Endothelial cell of umbilical vein (primary cell): ENCODE data around the gene PDE11A. TPM values are rescaled to one million over a fixed set of nuclear protein-coding genes. Genes with fewer than 3 reads are reported as not detected.

ENCODE experiments used
- BruUV-seq: library from RNA; stranded (reverse); fragments of 400-500 nt; replicated peaks from 2 replicates; lab custom pipeline; 2021; lab: Mats Ljungman, UMichigan
- CTCF ChIA-PET: fragments of 300-600, 350-600 bp; sonication (Branson Sonifier 250); formaldehyde crosslinking; loops from one replicate; lab custom pipeline; 2021; ENCODE audit warnings: antibody characterized with exemption, inconsistent platforms; lab: Charles Lee
- POLR2A ChIA-PET: fragments of 300-600, 350-600 bp; sonication (Branson Sonifier 250); formaldehyde crosslinking; loops from one replicate; lab custom pipeline; 2021; ENCODE audit warnings: antibody characterized with exemption, inconsistent platforms; lab: Charles Lee
- DNase-seq: peaks from one replicate; pipeline ENCODE4 v3.0.0-alpha.2; 2011; ENCODE audit warnings: low read depth, low spot score
- FAIRE-seq: peaks from 2 replicates; lab custom pipeline; 2011; peaks lifted over from hg19 to GRCh38; lab: Jason Lieb, UNC
- H2AFZ ChIP-seq: 2 replicates; pipeline ENCODE4 v1.6.0; 2012; ENCODE audit warnings: low read depth, low read length, control low read depth, inconsistent platforms
- H3K27ac ChIP-seq: 2 replicates; pipeline ENCODE4 v1.5.1; 2011; ENCODE audit warnings: low read depth, mild to moderate bottlenecking, control low read depth, low read length, moderate library complexity; ENCODE audit not compliant: insufficient read depth
- H3K27me3 ChIP-seq, 2 experiments: 2 replicates each; pipeline versions ENCODE4 v1.6.0 to v1.6.1; 2011; ENCODE audit warnings: low read length in 2 of 2, mixed read lengths in 1 of 2; ENCODE audit not compliant: control insufficient read depth in 2 of 2, insufficient read depth in 2 of 2
- H3K36me3 ChIP-seq, 2 experiments: 2 replicates in 1 of 2; 3 replicates in 1 of 2; pipeline ENCODE4 v1.5.1; 2011; ENCODE audit warnings: low read length in 2 of 2, mild to moderate bottlenecking in 1 of 2, moderate library complexity in 1 of 2; ENCODE audit not compliant: control insufficient read depth in 2 of 2, insufficient read depth in 2 of 2; ENCODE audit errors: extremely low read depth in 1 of 2
- H3K4me1 ChIP-seq: 3 replicates; pipeline ENCODE4 v1.5.1; 2011; ENCODE audit warnings: mild to moderate bottlenecking, low read length; ENCODE audit not compliant: control insufficient read depth, insufficient read depth; ENCODE audit errors: extremely low read depth
- H3K4me2 ChIP-seq: 2 replicates; pipeline ENCODE4 v1.6.1; 2011; ENCODE audit warnings: low read length, control low read depth, mixed read lengths; ENCODE audit not compliant: insufficient read depth
- H3K4me3 ChIP-seq, 3 experiments: fragments of 200-600 bp in 1 of 3; sonication (generic), shearing (Covaris generic) in 1 of 3; replicated peaks in 1 of 3; 2 replicates each; pipeline ENCODE4 v1.5.1; 2011 to 2016; ENCODE audit warnings: control low read depth in 3 of 3, low read length in 3 of 3, mild to moderate bottlenecking in 2 of 3, inconsistent platforms in 1 of 3, low read depth in 1 of 3, moderate library complexity in 1 of 3; ENCODE audit not compliant: insufficient read depth in 1 of 3
- H3K79me2 ChIP-seq: 2 replicates; pipeline ENCODE4 v1.6.0; 2012; ENCODE audit warnings: low read length, inconsistent platforms; ENCODE audit not compliant: control insufficient read depth, insufficient read depth
- H3K9ac ChIP-seq: replicated peaks from 2 replicates; pipeline ENCODE3; 2011; ENCODE audit warnings: low read length, control low read depth; ENCODE audit not compliant: insufficient read depth; ENCODE audit errors: extremely low read depth
- H3K9me1 ChIP-seq: replicated peaks from 3 replicates; pipeline ENCODE4 v1.6.0; 2011; ENCODE audit warnings: mild to moderate bottlenecking, low read length; ENCODE audit not compliant: control insufficient read depth, insufficient read depth; ENCODE audit errors: extremely low read depth
- H3K9me3 ChIP-seq: replicated peaks from 2 replicates; pipeline ENCODE4 v1.5.1; 2012; ENCODE audit warnings: low read length, inconsistent platforms; ENCODE audit not compliant: control insufficient read depth, insufficient read depth
- H4K20me1 ChIP-seq: replicated peaks from 2 replicates; pipeline ENCODE3; 2011; ENCODE audit warnings: mild to moderate bottlenecking, low read length; ENCODE audit not compliant: control insufficient read depth, insufficient read depth; ENCODE audit errors: extremely low read depth
- EZH2 ChIP-seq: IDR thresholded peaks from 2 replicates; pipeline ENCODE4 v1.6.1; 2012; ENCODE audit warnings: borderline replicate concordance, low read depth, mild to moderate bottlenecking, moderate library complexity, low read length, inconsistent platforms; ENCODE audit not compliant: severe bottlenecking
- FOS ChIP-seq: IDR thresholded peaks from 2 replicates; pipeline ENCODE4 v1.6.1; 2011; ENCODE audit warnings: mild to moderate bottlenecking, low read length, moderate library complexity, borderline replicate concordance; ENCODE audit not compliant: insufficient read depth
- GATA2 ChIP-seq: IDR thresholded peaks from 2 replicates; pipeline ENCODE4 v1.7.0; 2011; ENCODE audit warnings: low read depth, mild to moderate bottlenecking, moderate library complexity, mixed read lengths, low read length; ENCODE audit not compliant: insufficient read length, insufficient read depth
- JUN ChIP-seq: IDR thresholded peaks from 2 replicates; pipeline ENCODE4 v1.6.1; 2011; ENCODE audit warnings: borderline replicate concordance, low read depth; ENCODE audit not compliant: insufficient read length, insufficient read depth
- MYC ChIP-seq: IDR thresholded peaks from one replicate; pipeline ENCODE4 v1.6.1; 2011; ENCODE audit warnings: mild to moderate bottlenecking, low read depth, low read length
- POLR2A ChIP-seq: IDR thresholded peaks from 2 replicates; pipeline ENCODE4 v1.6.1; 2012; ENCODE audit warnings: low read depth, mild to moderate bottlenecking, control low read depth, low read length
- POLR2AphosphoS5 ChIP-seq: IDR thresholded peaks from 2 replicates; pipeline ENCODE4 v1.6.1; 2012; ENCODE audit warnings: low read depth, mild to moderate bottlenecking, control low read depth, low read length, moderate library complexity; ENCODE audit not compliant: insufficient read depth
- dilution Hi-C: fragments of 300-500 bp; cut with MboI; formaldehyde crosslinking; loops from one replicate; pipeline ENCODE4 v1.15.0; 2019; ENCODE audit warnings: low sequenced_read_pairs; ENCODE audit not compliant: extremely low pct_ligation_motif_present
- intact Hi-C: fragments of 100-400 bp; cut with micrococcal nuclease; formaldehyde crosslinking; loops from one replicate; pipeline ENCODE4 v1.10.0; 2022
- polyA plus RNA-seq, 4 experiments: library from polyadenylated mRNA; depleted of rRNA in 3 of 4; stranded (reverse) in 3 of 4; unstranded in 1 of 4; fragments of >200 nt; gene quantifications; 2 replicates each; pipeline versions ENCODE4 v1.2.1 to v1.2.3, GENCODE V29; 2011 to 2012; ENCODE audit warnings: missing spikeins in 1 of 4
- total RNA-seq: library from RNA; stranded (reverse); gene quantifications from 2 replicates; pipeline ENCODE4 v1.2.3, GENCODE V29; 2021
- TF ChIP-seq, protein P1 (sequence below): IDR thresholded peaks from 2 replicates; pipeline ENCODE4 v1.6.1; 2011; ENCODE audit not compliant: insufficient read depth, insufficient read length
- TF ChIP-seq, protein P2 (sequence below), 2 donors: IDR thresholded peaks; 1 replicate in 1 of 2; 2 replicates in 1 of 2; pipeline ENCODE4 v1.5.1; 2011; ENCODE audit warnings: low read length in 2 of 2, mild to moderate bottlenecking in 2 of 2, moderate library complexity in 2 of 2, control low read depth in 1 of 2, inconsistent platforms in 1 of 2, low read depth in 1 of 2; ENCODE audit not compliant: insufficient read depth in 1 of 2; ENCODE audit errors: extremely low read depth in 1 of 2

Gene PDE11A
- total and polyA plus RNA-seq, 2 donors (not counting 3 experiments of a cell fraction or from before 2014, with no cell fraction given): 0.07 to 0.51 TPM

DNA sequence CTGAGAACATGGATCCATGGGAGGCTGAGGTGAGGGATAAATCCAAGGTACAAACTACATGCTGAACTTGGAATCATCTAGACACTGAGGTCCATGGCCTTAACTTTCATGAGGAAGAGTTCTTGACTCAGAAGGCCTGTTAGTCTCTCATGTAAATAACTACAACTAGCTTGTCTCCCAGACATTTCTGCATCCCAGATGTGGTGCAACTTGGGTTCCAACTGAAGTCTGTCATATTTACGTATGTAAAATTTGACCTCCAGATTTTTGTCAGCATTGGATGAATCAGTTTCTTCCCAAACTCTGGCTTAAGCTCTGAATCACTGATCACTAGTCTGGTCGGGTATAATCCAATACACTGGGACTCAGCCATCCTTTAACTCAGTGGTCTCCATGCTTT lies 306.9 kb downstream of the PDE11A start:
- H3K79me2 ChIP-seq: no peaks in the 10 kb centered on the region
- peaks cover 0 to 4% of the 10 kb centered on the region in 2 experiments for H3K27me3 ChIP-seq
- dilution Hi-C loops (no loop called here), intact Hi-C loops (no loop called here)
- no peak for DNase-seq
- H3K9me1 ChIP-seq: no peaks in the 10 kb centered on the region
- H2AFZ ChIP-seq: no peak overlapping the region
- ChIA-PET CTCF (interaction anchor here (0.6 to 3.4 kb wide), 4 partner anchors 8 to 1638 kb away, joined by 3 to 10 read pairs (median 4); no protein-coding TSS in a partner anchor), POLR2A (no interaction called here)
- H3K9me3 ChIP-seq: no peaks in the 10 kb centered on the region
- H3K27ac ChIP-seq: no peak overlapping the region
- no peak overlapping the region for H3K4me3 ChIP-seq
- H3K36me3 ChIP-seq: no peaks in the 10 kb centered on the region
- BruUV-seq: no TSS peak
- no peaks in the 10 kb centered on the region for H3K4me1 ChIP-seq
- H3K4me2 ChIP-seq: no peak overlapping the region
- no peaks in the 10 kb centered on the region for H4K20me1 ChIP-seq
- TF ChIP-seq FOS (no peak), POLR2AphosphoS5 (no peak), MYC (no peak), POLR2A (no peak), JUN (no peak), EZH2 (no peak), GATA2 (no peak)
- TF ChIP-seq, protein P1, sequence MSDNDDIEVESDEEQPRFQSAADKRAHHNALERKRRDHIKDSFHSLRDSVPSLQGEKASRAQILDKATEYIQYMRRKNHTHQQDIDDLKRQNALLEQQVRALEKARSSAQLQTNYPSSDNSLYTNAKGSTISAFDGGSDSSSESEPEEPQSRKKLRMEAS: no peak
- TF ChIP-seq, protein P2, sequence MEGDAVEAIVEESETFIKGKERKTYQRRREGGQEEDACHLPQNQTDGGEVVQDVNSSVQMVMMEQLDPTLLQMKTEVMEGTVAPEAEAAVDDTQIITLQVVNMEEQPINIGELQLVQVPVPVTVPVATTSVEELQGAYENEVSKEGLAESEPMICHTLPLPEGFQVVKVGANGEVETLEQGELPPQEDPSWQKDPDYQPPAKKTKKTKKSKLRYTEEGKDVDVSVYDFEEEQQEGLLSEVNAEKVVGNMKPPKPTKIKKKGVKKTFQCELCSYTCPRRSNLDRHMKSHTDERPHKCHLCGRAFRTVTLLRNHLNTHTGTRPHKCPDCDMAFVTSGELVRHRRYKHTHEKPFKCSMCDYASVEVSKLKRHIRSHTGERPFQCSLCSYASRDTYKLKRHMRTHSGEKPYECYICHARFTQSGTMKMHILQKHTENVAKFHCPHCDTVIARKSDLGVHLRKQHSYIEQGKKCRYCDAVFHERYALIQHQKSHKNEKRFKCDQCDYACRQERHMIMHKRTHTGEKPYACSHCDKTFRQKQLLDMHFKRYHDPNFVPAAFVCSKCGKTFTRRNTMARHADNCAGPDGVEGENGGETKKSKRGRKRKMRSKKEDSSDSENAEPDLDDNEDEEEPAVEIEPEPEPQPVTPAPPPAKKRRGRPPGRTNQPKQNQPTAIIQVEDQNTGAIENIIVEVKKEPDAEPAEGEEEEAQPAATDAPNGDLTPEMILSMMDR (IDR thresholded peaks at IDR 0.05; ENCODE audit: extremely low read depth in 1 of 2, insufficient read depth in 1 of 2, low read depth in 1 of 2, low read length in 2 of 2): no peak
- no peak overlapping the region for H3K9ac ChIP-seq
- no peak for FAIRE-seq
